Adrenal gland (tissue), 5 donors: ENCODE measurements around the gene MOK.

Experiments used
- CTCF ChIP-seq, 6 experiments: fragments of 450-650 bp in 4 of 6; fragments of 200-600 bp in 2 of 6; sonication (generic) in 1 of 6; IDR thresholded peaks; 1 replicate in 5 of 6; 2 replicates in 1 of 6; pipeline versions ENCODE4 v1.5.1 to v1.8.0; 2016 to 2021; ENCODE audit warnings: antibody characterized with exemption in 6 of 6, mild to moderate bottlenecking in 2 of 6, moderate library complexity in 1 of 6
- POLR2A ChIP-seq, 2 donors: fragments of 450-650 bp; IDR thresholded peaks; one replicate each; pipeline ENCODE4 v1.6.1; 2017; ENCODE audit warnings: antibody characterized with exemption in 2 of 2, mild to moderate bottlenecking in 2 of 2, moderate library complexity in 1 of 2
- donor health status: DM: no; HTN: no; CAD: no.

GRCh38 chr14:102297436-102298170 is 7.4 kb downstream of the MOK start:
- TF ChIP-seq CTCF (IDR thresholded peaks at IDR 0.05) (no peak), POLR2A (IDR thresholded peaks at IDR 0.05) (no peak)
